HG02943 (cell line): ENCODE results near the gene GPR137.
"Not testable (repeated sequence)": the region's sequence is repeated elsewhere in the genome, so short reads cannot be mapped to it uniquely, and the experiment has no call there.

ENCODE experiments used
- ATAC-seq: cut with Tn5 transposase; IDR thresholded peaks from one replicate; pipeline ENCODE4 v1.9.1; 2021; ENCODE audit warnings: mild to moderate bottlenecking, low read depth, moderate library complexity; ENCODE audit not compliant: unreplicated experiment

GPR137 gene

GRCh38 chr11:64284962-64285884, at the start of gene GPR137:
Gene GPR137, plus strand, starts transcription at chr11:64285848. Its CDS starts 677 bp downstream, at chr11:64286525.
- ATAC-seq = peak; percentile 65

- ATAC-seq = no peak
These were observed 48.1 kb upstream of the GPR137 start for GRCh38 chr11:64237484-64237951.

GRCh38 chr11:64238076-64238475, 47.6 kb upstream of the GPR137 start:
- no peak for ATAC-seq

GRCh38 chr11:64238999-64239398, 46.6 kb upstream of the GPR137 start:
- no peak for ATAC-seq

- no peak for ATAC-seq
These were observed 45.8 kb upstream of the GPR137 start for GRCh38 chr11:64239662-64240434.

GRCh38 chr11:64240435-64241240, 45.0 kb upstream of the GPR137 start, which contains the start of gene FKBP2:
Gene FKBP2, plus strand, starts transcription at chr11:64241095. Its CDS starts 1,293 bp downstream, at chr11:64242388.
- peak; percentile 48 for ATAC-seq

GRCh38 chr11:64241241-64241490, 44.5 kb upstream of the GPR137 start:
- ATAC-seq = peak; percentile 50

GRCh38 chr11:64241491-64242374, 43.9 kb upstream of the GPR137 start:
- ATAC-seq = peak; percentile 6

- no peak for ATAC-seq
These were observed 42.3 kb upstream of the GPR137 start for GRCh38 chr11:64243236-64243854.

GRCh38 chr11:64244107-64244506, 41.5 kb upstream of the GPR137 start:
- no peak for ATAC-seq

GRCh38 chr11:64244966-64245365, 40.7 kb upstream of the GPR137 start:
- ATAC-seq = no peak

- no peak for ATAC-seq
These were observed 40.2 kb upstream of the GPR137 start for GRCh38 chr11:64245401-64245796.

GRCh38 chr11:64245797-64246620, 39.6 kb upstream of the GPR137 start:
- ATAC-seq = no peak

- ATAC-seq = not testable (repeated sequence)
These were observed 39.1 kb upstream of the GPR137 start for GRCh38 chr11:64246621-64246870.

- ATAC-seq = no peak
These were observed 38.5 kb upstream of the GPR137 start, which contains the start of gene PPP1R14B for GRCh38 chr11:64246871-64247728. Gene PPP1R14B, minus strand, starts transcription at chr11:64246943. Its CDS starts 270 bp downstream, at chr11:64246673.

GRCh38 chr11:64247729-64248531, 37.7 kb upstream of the GPR137 start:
- ATAC-seq = no peak

GRCh38 chr11:64248578-64248977, 37.1 kb upstream of the GPR137 start:
- no peak for ATAC-seq
